ENCODE data around the gene ZNF419.

The ZNF419 gene

GRCh38 chr19:57537953-57538547, 50.5 kb downstream of the ZNF419 start:
- no peak for DNase-seq
